Naive thymus-derived CD4-positive, alpha-beta T cell (primary cell): ENCODE data around the gene CAMK1. TPM values are rescaled to one million over a fixed set of nuclear protein-coding genes. Genes with fewer than 3 reads are reported as not detected.

Source experiments
- polyA plus RNA-seq, 2 donors: library from polyadenylated mRNA; unstranded; fragments of 300-500 nt; fragmentation: Illumina TruSeq; gene quantifications; one replicate each; pipeline ENCODE4 v1.2.3, GENCODE V29; 2021
- total RNA-seq, 6 experiments: library from RNA in 5 of 6; stranded (reverse) in 5 of 6; gene quantifications; 1 replicate in 5 of 6; 2 replicates in 1 of 6; pipeline ENCODE4 v1.2.3 and lab custom pipeline; 2021 to 2026

The CAMK1 gene
- total and polyA plus RNA-seq, 7 experiments from 2014 or later, result 0.85 to 36.3 (median 2.1) TPM

Other genes with a start within 250 kb of the CAMK1 start
- gene LHFPL4, start 216.1 kb downstream of the CAMK1 start, total RNA-seq, result not detected
- under 1 TPM; 0.08 to 0.13 TPM for gene LHFPL4, start 216.1 kb downstream of the CAMK1 start, polyA plus RNA-seq
- 10 to 100 TPM; 51.0 to 92.3 (median 74.5) TPM for gene MTMR14, start 120.4 kb downstream of the CAMK1 start, total RNA-seq
- 10 to 100 TPM; 53.2 to 67.9 TPM for gene MTMR14, start 120.4 kb downstream of the CAMK1 start, polyA plus RNA-seq
- 1 to 10 TPM in 1 of 5 experiments, under 1 TPM in 2, not detected in 2; 0.16 to 1.2 (median 0.35) TPM for gene CPNE9, start 66.1 kb downstream of the CAMK1 start, total RNA-seq
- under 1 TPM in 1 of 2 donors, not detected in 1; 0.67 TPM for gene CPNE9, start 66.1 kb downstream of the CAMK1 start, polyA plus RNA-seq
- gene BRPF1, start 38.2 kb downstream of the CAMK1 start, total RNA-seq, result 10 to 100 TPM; 32.0 to 42.4 (median 39.5) TPM
- gene BRPF1, start 38.2 kb downstream of the CAMK1 start, polyA plus RNA-seq, result 10 to 100 TPM in 1 of 2 donors, 1 to 10 TPM in 1; 9.2 to 24.6 TPM
- 10 to 100 TPM; 18.8 to 42.9 (median 31.6) TPM for gene OGG1, start 20.0 kb downstream of the CAMK1 start, total RNA-seq
- gene OGG1, start 20.0 kb downstream of the CAMK1 start, polyA plus RNA-seq, result 10 to 100 TPM; 18.4 to 26.8 TPM
- gene TADA3, start 22.5 kb upstream of the CAMK1 start, total RNA-seq, result 10 to 100 TPM; 31.6 to 67.4 (median 36.8) TPM
- 10 to 100 TPM; 44.3 to 69.5 TPM for gene TADA3, start 22.5 kb upstream of the CAMK1 start, polyA plus RNA-seq
- 100 to 1,000 TPM; 128 to 273 (median 129) TPM for gene ARPC4, start 23.1 kb upstream of the CAMK1 start, total RNA-seq
- 100 to 1,000 TPM; 205 to 212 TPM for gene ARPC4, start 23.1 kb upstream of the CAMK1 start, polyA plus RNA-seq
- gene TTLL3, start 40.3 kb upstream of the CAMK1 start, total RNA-seq, result 100 to 1,000 TPM in 1 of 5 experiments, 10 to 100 TPM in 4; 54.9 to 106 (median 68.0) TPM
- gene TTLL3, start 40.3 kb upstream of the CAMK1 start, polyA plus RNA-seq, result 1 to 10 TPM; 2.5 to 3.3 TPM
- 10 to 100 TPM; 17.7 to 61.2 (median 58.0) TPM for gene RPUSD3, start 74.1 kb upstream of the CAMK1 start, total RNA-seq
- gene RPUSD3, start 74.1 kb upstream of the CAMK1 start, polyA plus RNA-seq, result 10 to 100 TPM; 67.3 to 72.6 TPM
- gene CIDEC, start 110.3 kb upstream of the CAMK1 start, total RNA-seq, result not detected
- not detected for gene CIDEC, start 110.3 kb upstream of the CAMK1 start, polyA plus RNA-seq
- 10 to 100 TPM; 16.0 to 34.5 (median 28.1) TPM for gene JAGN1, start 120.7 kb upstream of the CAMK1 start, total RNA-seq
- 10 to 100 TPM; 44.8 to 54.5 TPM for gene JAGN1, start 120.7 kb upstream of the CAMK1 start, polyA plus RNA-seq
- gene IL17RE, start 132.9 kb upstream of the CAMK1 start, total RNA-seq, result 1 to 10 TPM in 2 of 5 experiments, under 1 TPM in 3; 0.19 to 2.2 (median 0.38) TPM
- not detected for gene IL17RE, start 132.9 kb upstream of the CAMK1 start, polyA plus RNA-seq
- 1 to 10 TPM in 3 of 5 experiments, under 1 TPM in 2; 0.70 to 3.2 (median 1.4) TPM for gene IL17RC, start 147.2 kb upstream of the CAMK1 start, total RNA-seq
- 10 to 100 TPM in 1 of 2 donors, 1 to 10 TPM in 1; 8.3 to 11.9 TPM for gene IL17RC, start 147.2 kb upstream of the CAMK1 start, polyA plus RNA-seq
- gene CRELD1, start 163.9 kb upstream of the CAMK1 start, total RNA-seq, result 10 to 100 TPM; 21.0 to 64.9 (median 29.6) TPM
- 10 to 100 TPM; 30.1 to 31.0 TPM for gene CRELD1, start 163.9 kb upstream of the CAMK1 start, polyA plus RNA-seq
- 10 to 100 TPM in 2 of 5 experiments, 1 to 10 TPM in 3; 5.1 to 10.8 (median 8.8) TPM for gene PRRT3, start 182.5 kb upstream of the CAMK1 start, total RNA-seq
- 1 to 10 TPM; 5.4 to 6.4 TPM for gene PRRT3, start 182.5 kb upstream of the CAMK1 start, polyA plus RNA-seq
- gene EMC3, start 216.9 kb upstream of the CAMK1 start, total RNA-seq, result 10 to 100 TPM; 33.2 to 55.6 (median 38.9) TPM
- 10 to 100 TPM; 38.3 to 55.0 TPM for gene EMC3, start 216.9 kb upstream of the CAMK1 start, polyA plus RNA-seq